H9 (cell line): Measurements from ENCODE around the gene DLEC1. TPM values are rescaled to one million over a fixed set of nuclear protein-coding genes. Genes with fewer than 3 reads are reported as not detected.

ENCODE experiments used
- DNase-seq: peaks from one replicate; pipeline ENCODE4 v3.0.0-alpha.2; 2017
- H2AFZ ChIP-seq: one replicate; pipeline ENCODE4 v1.6.1; 2013; ENCODE audit warnings: mild to moderate bottlenecking, low read length, control low read depth, moderate library complexity
- H2AK5ac ChIP-seq: 2 replicates; pipeline ENCODE4 v1.6.1; 2013; ENCODE audit warnings: low read length, control low read depth, mixed read lengths; ENCODE audit not compliant: insufficient read length
- H2BK120ac ChIP-seq: one replicate; pipeline ENCODE4 v1.6.1; 2013; ENCODE audit warnings: low read depth, mild to moderate bottlenecking, low read length, control low read depth, inconsistent platforms; ENCODE audit not compliant: poor library complexity, severe bottlenecking
- H2BK12ac ChIP-seq: 2 replicates; pipeline ENCODE4 v1.6.1; 2013; ENCODE audit warnings: low read length, control low read depth, mixed read lengths, low read depth; ENCODE audit not compliant: insufficient read length
- H2BK15ac ChIP-seq: 2 replicates; pipeline ENCODE4 v1.6.1; 2013; ENCODE audit warnings: low read depth, low read length, control low read depth
- H2BK20ac ChIP-seq: one replicate; pipeline ENCODE4 v1.6.1; 2013; ENCODE audit warnings: low read depth, mild to moderate bottlenecking, low read length, control low read depth, inconsistent platforms; ENCODE audit not compliant: poor library complexity, severe bottlenecking
- H2BK5ac ChIP-seq: 2 replicates; pipeline ENCODE4 v1.6.1; 2013; ENCODE audit warnings: low read length, control low read depth, mixed read lengths; ENCODE audit not compliant: insufficient read length
- H3K14ac ChIP-seq: 2 replicates; pipeline ENCODE4 v1.6.1; 2013; ENCODE audit warnings: low read length, control low read depth; ENCODE audit not compliant: insufficient read depth
- H3K18ac ChIP-seq: 2 replicates; pipeline ENCODE4 v1.6.1; 2013; ENCODE audit warnings: low read depth, mild to moderate bottlenecking, mixed read lengths, low read length, control low read depth; ENCODE audit not compliant: insufficient read length
- H3K23ac ChIP-seq: 2 replicates; pipeline ENCODE4 v1.6.1; 2013; ENCODE audit warnings: low read length, control low read depth, mixed read lengths, low read depth; ENCODE audit not compliant: insufficient read length
- H3K23me2 ChIP-seq: 2 replicates; pipeline ENCODE4 v1.6.1; 2013; ENCODE audit warnings: low read depth, mild to moderate bottlenecking, mixed read lengths, low read length, control low read depth; ENCODE audit not compliant: insufficient read length, poor library complexity, severe bottlenecking
- H3K27ac ChIP-seq: 2 replicates; pipeline ENCODE4 v1.5.1; 2013; ENCODE audit warnings: low read length, control low read depth, mixed read lengths, low read depth; ENCODE audit not compliant: insufficient read length
- H3K27me3 ChIP-seq: 2 replicates; pipeline ENCODE4 v1.6.1; 2013; ENCODE audit warnings: low read length, control low read depth, inconsistent platforms; ENCODE audit not compliant: insufficient read depth
- H3K4ac ChIP-seq: 2 replicates; pipeline ENCODE4 v1.6.1; 2013; ENCODE audit warnings: low read depth, mild to moderate bottlenecking, control low read depth, inconsistent platforms, low read length, moderate library complexity
- H3K4me1 ChIP-seq: 2 replicates; pipeline ENCODE4 v1.6.1; 2013; ENCODE audit warnings: low read length, control low read depth, inconsistent platforms; ENCODE audit not compliant: insufficient read depth
- H3K4me2 ChIP-seq: 2 replicates; pipeline ENCODE4 v1.6.1; 2013; ENCODE audit warnings: low read length, control low read depth, mixed read lengths; ENCODE audit not compliant: insufficient read length, insufficient read depth
- H3K56ac ChIP-seq: 2 replicates; pipeline ENCODE4 v1.6.1; 2013; ENCODE audit warnings: low read depth, mild to moderate bottlenecking, mixed read lengths, low read length, control low read depth; ENCODE audit not compliant: insufficient read length
- H3K79me1 ChIP-seq: 2 replicates; pipeline ENCODE4 v1.6.1; 2013; ENCODE audit warnings: low read depth, mild to moderate bottlenecking, moderate library complexity, low read length, control low read depth, inconsistent platforms; ENCODE audit not compliant: insufficient read depth, poor library complexity, severe bottlenecking
- H3K79me2 ChIP-seq: 2 replicates; pipeline ENCODE4 v1.6.1; 2013; ENCODE audit warnings: low read length, control low read depth, inconsistent platforms; ENCODE audit not compliant: insufficient read depth
- H3K9ac ChIP-seq: 2 replicates; pipeline ENCODE4 v1.6.1; 2013; ENCODE audit warnings: low read length, control low read depth, mixed read lengths; ENCODE audit not compliant: insufficient read length; ENCODE audit errors: extremely low read depth
- H3K9me3 ChIP-seq: one replicate; pipeline ENCODE4 v1.6.1; 2013; ENCODE audit warnings: low read depth, low read length, inconsistent platforms; ENCODE audit not compliant: control insufficient read depth
- H3T11ph ChIP-seq: one replicate; pipeline ENCODE4 v1.6.1; 2013; ENCODE audit warnings: mild to moderate bottlenecking, low read length, control low read depth, inconsistent platforms
- H4K20me1 ChIP-seq: one replicate; pipeline ENCODE4 v1.6.1; 2013; ENCODE audit not compliant: control insufficient read depth, insufficient read length, insufficient read depth
- H4K5ac ChIP-seq: 2 replicates; pipeline ENCODE4 v1.6.1; 2013; ENCODE audit warnings: low read depth, mild to moderate bottlenecking, mixed read lengths, low read length, control low read depth; ENCODE audit not compliant: insufficient read length
- H4K8ac ChIP-seq: replicated peaks from 2 replicates; pipeline ENCODE4 v1.6.1; 2013; ENCODE audit warnings: low read length, control low read depth, mixed read lengths, low read depth; ENCODE audit not compliant: insufficient read length
- H4K91ac ChIP-seq: 2 replicates; pipeline ENCODE4 v1.6.1; 2013; ENCODE audit warnings: low read depth, mild to moderate bottlenecking, moderate library complexity, mixed read lengths, low read length, control low read depth; ENCODE audit not compliant: insufficient read length
- H3K27ac Mint-ChIP-seq, 3 experiments: 2 replicates in 2 of 3; 3 replicates in 1 of 3; pipeline ENCODE4 v1.8.0; 2020 to 2021; ENCODE audit warnings: mixed read lengths in 3 of 3, mild to moderate bottlenecking in 1 of 3, moderate library complexity in 1 of 3
- H3K27me3 Mint-ChIP-seq: 2 replicates; pipeline ENCODE4 v1.8.0; 2021; ENCODE audit warnings: low read depth, mild to moderate bottlenecking, moderate library complexity, mixed read lengths
- H3K36me3 Mint-ChIP-seq, 3 experiments: 2 replicates in 2 of 3; 3 replicates in 1 of 3; pipeline ENCODE4 v1.8.0; 2020 to 2021; ENCODE audit warnings: low read depth in 3 of 3, mixed read lengths in 3 of 3; ENCODE audit not compliant: insufficient read depth in 1 of 3
- H3K4me1 Mint-ChIP-seq, 2 experiments: 2 replicates each; pipeline ENCODE4 v1.8.0; 2020; ENCODE audit warnings: mixed read lengths in 2 of 2
- H3K4me3 Mint-ChIP-seq, 2 experiments: 2 replicates in 1 of 2; 3 replicates in 1 of 2; pipeline ENCODE4 v1.8.0; 2020 to 2021; ENCODE audit warnings: mild to moderate bottlenecking in 2 of 2, mixed read lengths in 2 of 2, moderate library complexity in 1 of 2
- H3K9me3 Mint-ChIP-seq, 2 experiments: 2 replicates in 1 of 2; 3 replicates in 1 of 2; pipeline ENCODE4 v1.8.0; 2020; ENCODE audit warnings: mild to moderate bottlenecking in 2 of 2, mixed read lengths in 2 of 2, moderate library complexity in 1 of 2
- CTCF ChIP-seq: fragments of 200-600 bp; sonication (generic); conservative IDR thresholded peaks from 3 replicates; pipeline ENCODE4 v1.8.0; 2021; ENCODE audit warnings: antibody characterized with exemption, mild to moderate bottlenecking
- WGBS: extraction: QIAGEN DNeasy Blood & Tissue Kit; methylation state at CpG from one replicate; pipeline ENCODE4 v1.1.7; 2013; ENCODE audit warnings: missing lambda C conversion rate, low lambda C conversion rate, mixed read lengths; ENCODE audit not compliant: insufficient read length; ENCODE audit errors: extremely low coverage; 5-methylcytosine and 5-hydroxymethylcytosine counted together
- total RNA-seq: library from RNA; stranded (reverse); gene quantifications from 2 replicates; pipeline ENCODE4 v1.2.1, GENCODE V29; 2021

Gene DLEC1
- total RNA-seq, 1 experiment from 2014 or later, result 2.1 TPM

- no peak overlapping the region for H3K4me2 ChIP-seq
- DNase-seq, result peak; percentile 20
- H3K36me3 Mint-ChIP-seq, result peaks cover 0 to 2% (median 0%) of the 10 kb centered on the region in 3 experiments; a peak in 2 of 7 replicates
- no peak overlapping the region for H3K23ac ChIP-seq
- no peak for TF ChIP-seq CTCF
- H3K9ac ChIP-seq, result no peak overlapping the region
- H3K27me3 ChIP-seq, result no peaks in the 10 kb centered on the region
- H3K9me3 ChIP-seq, result no peaks in the 10 kb centered on the region
- no peaks in the 10 kb centered on the region for H3K79me2 ChIP-seq
- no peaks in the 10 kb centered on the region for H3K4me1 ChIP-seq
- no peak overlapping the region for H4K5ac ChIP-seq
- peaks cover 4 to 5% of the 10 kb centered on the region in 2 experiments; a peak in 4 of 5 replicates for H3K9me3 Mint-ChIP-seq
- no peak overlapping the region for H4K91ac ChIP-seq
- no peak overlapping the region for H2AFZ ChIP-seq
- no peaks in the 10 kb centered on the region for H3K4me1 Mint-ChIP-seq
- no peak overlapping the region for H3K18ac ChIP-seq
- WGBS, result no CpG with 5 or more reads among the region's 11 CpGs
- H2BK20ac ChIP-seq, result no peak overlapping the region
- no peaks in the 10 kb centered on the region for H4K20me1 ChIP-seq
- H3K56ac ChIP-seq, result no peak overlapping the region
- no peaks in the 10 kb centered on the region for H3K79me1 ChIP-seq
- H3K27me3 Mint-ChIP-seq, result peaks cover 2% of the 10 kb centered on the region
- no peak overlapping the region for H4K8ac ChIP-seq
- no peak overlapping the region for H3K4ac ChIP-seq
- no peak overlapping the region for H2BK12ac ChIP-seq
- H3K14ac ChIP-seq, result no peak overlapping the region
- no peak overlapping the region for H3T11ph ChIP-seq
- no peak overlapping the region for H2BK120ac ChIP-seq
- no peak overlapping the region for H2AK5ac ChIP-seq
- no peak overlapping the region for H3K27ac ChIP-seq
- H3K27ac Mint-ChIP-seq, result peak overlapping the region in 2 of 3 experiments; percentile 18 to 76; a peak in 3 of 7 replicates
- no peak overlapping the region for H3K4me3 Mint-ChIP-seq
- H2BK15ac ChIP-seq, result no peak overlapping the region
- H2BK5ac ChIP-seq, result no peak overlapping the region
- no peaks in the 10 kb centered on the region for H3K23me2 ChIP-seq
Observed at GRCh38 chr3:38108649-38109579, 69.9 kb downstream of the DLEC1 start.
